CD4-positive, alpha-beta T cell (primary cell): ENCODE data around the gene SLC22A5. TPM values are rescaled to one million over a fixed set of nuclear protein-coding genes. Genes with fewer than 3 reads are reported as not detected.

Experiments used
- ATAC-seq: fragments of 200-7000 bp; cut with Tn5 transposase; one replicate; pipeline ENCODE4 v1.10.0; 2022; ENCODE audit warnings: mild to moderate bottlenecking; ENCODE audit not compliant: poor library complexity
- CTCF ChIA-PET: fragments of 350-600 bp; sonication (Branson Sonifier 250); formaldehyde crosslinking; loops from one replicate; lab custom pipeline; 2021; ENCODE audit warnings: antibody characterized with exemption, inconsistent platforms; lab: Charles Lee
- POLR2A ChIA-PET: fragments of 350-600 bp; sonication (Branson Sonifier 250); formaldehyde crosslinking; loops from one replicate; lab custom pipeline; 2021; ENCODE audit warnings: antibody characterized with exemption, inconsistent platforms; lab: Charles Lee
- DNase-seq, 14 experiments: peaks; one replicate each; pipeline ENCODE4 v3.0.0-alpha.2; 2013 to 2020; ENCODE audit warnings: mixed read lengths in 2 of 14
- H3K27ac ChIP-seq, 2 donors: one replicate each; pipeline versions ENCODE4 v1.5.1 to v1.7.0; 2013; ENCODE audit warnings: low read length in 2 of 2, low read depth in 1 of 2, mild to moderate bottlenecking in 1 of 2
- H3K27me3 ChIP-seq, 2 experiments: 1 replicate in 1 of 2; 2 replicates in 1 of 2; pipeline versions ENCODE4 v1.6.1 to v1.7.0; 2013; ENCODE audit warnings: low read length in 2 of 2, control low read depth in 1 of 2, mild to moderate bottlenecking in 1 of 2, moderate library complexity in 1 of 2; ENCODE audit not compliant: insufficient read depth in 2 of 2, control insufficient read depth in 1 of 2
- H3K36me3 ChIP-seq: one replicate; pipeline ENCODE4 v1.6.1; 2013; ENCODE audit warnings: low read length, control low read depth; ENCODE audit not compliant: insufficient read depth
- H3K4me1 ChIP-seq: one replicate; pipeline ENCODE4 v1.6.1; 2013; ENCODE audit warnings: low read length, control low read depth; ENCODE audit not compliant: insufficient read depth
- H3K4me3 ChIP-seq: one replicate; pipeline ENCODE4 v1.5.1; 2013; ENCODE audit warnings: mild to moderate bottlenecking, low read length, moderate library complexity
- H3K9me3 ChIP-seq, 2 experiments: 1 replicate in 1 of 2; 2 replicates in 1 of 2; pipeline versions ENCODE4 v1.6.1 to v1.7.0; 2013; ENCODE audit warnings: low read length in 2 of 2, mild to moderate bottlenecking in 2 of 2, control low read depth in 1 of 2, moderate library complexity in 1 of 2; ENCODE audit not compliant: control insufficient read depth in 1 of 2, insufficient read depth in 1 of 2
- H3K27ac Mint-ChIP-seq: one replicate; pipeline ENCODE4 v1.8.0; 2020; ENCODE audit warnings: mixed read lengths
- H3K27me3 Mint-ChIP-seq: one replicate; pipeline ENCODE4 v1.8.0; 2021; ENCODE audit warnings: mixed read lengths
- H3K36me3 Mint-ChIP-seq: one replicate; pipeline ENCODE4 v1.8.0; 2021; ENCODE audit warnings: low read depth, mixed read lengths
- H3K4me1 Mint-ChIP-seq: one replicate; pipeline ENCODE4 v1.8.0; 2021; ENCODE audit warnings: low read depth, mixed read lengths
- H3K4me3 Mint-ChIP-seq: one replicate; pipeline ENCODE4 v1.8.0; 2020; ENCODE audit warnings: mild to moderate bottlenecking, mixed read lengths
- H3K9me3 Mint-ChIP-seq: one replicate; pipeline ENCODE4 v1.8.0; 2020; ENCODE audit warnings: mixed read lengths
- CTCF ChIP-seq: fragments of 200-600 bp; IDR thresholded peaks from one replicate; pipeline ENCODE4 v1.8.0; 2022; ENCODE audit warnings: antibody characterized with exemption, mild to moderate bottlenecking
- intact Hi-C, 2 experiments: fragments of 100-400 bp; cut with DNase I in 1 of 2; cut with micrococcal nuclease in 1 of 2; formaldehyde crosslinking; loops; one replicate each; pipeline versions ENCODE4 v1.15.1 to v1.9.0; 2023 to 2025; cut with DNase I, micrococcal nuclease
- polyA plus RNA-seq, 2 donors: library from polyadenylated mRNA; unstranded; fragments of 120-200 nt; gene quantifications; one replicate each; pipeline ENCODE4 v1.2.1, GENCODE V29; 2013
- total RNA-seq, 174 experiments: library from RNA in 2 of 174; stranded (reverse) in 2 of 174; gene quantifications; one replicate each; pipeline ENCODE4 v1.2.3 and lab custom pipeline; 2021 to 2026

SLC22A5 gene
- total RNA-seq, result 1 to 10 TPM; 4.3 to 4.5 TPM
- polyA plus RNA-seq (2013, experiment 1 of 2), result 5.4 TPM
- polyA plus RNA-seq (2013, experiment 2 of 2), result 9.0 TPM
- total RNA-seq (lab: John Stamatoyannopoulos, UW), result 4.7 to 42.8 (median 16.1) reads per million in 172 experiments

DNA sequence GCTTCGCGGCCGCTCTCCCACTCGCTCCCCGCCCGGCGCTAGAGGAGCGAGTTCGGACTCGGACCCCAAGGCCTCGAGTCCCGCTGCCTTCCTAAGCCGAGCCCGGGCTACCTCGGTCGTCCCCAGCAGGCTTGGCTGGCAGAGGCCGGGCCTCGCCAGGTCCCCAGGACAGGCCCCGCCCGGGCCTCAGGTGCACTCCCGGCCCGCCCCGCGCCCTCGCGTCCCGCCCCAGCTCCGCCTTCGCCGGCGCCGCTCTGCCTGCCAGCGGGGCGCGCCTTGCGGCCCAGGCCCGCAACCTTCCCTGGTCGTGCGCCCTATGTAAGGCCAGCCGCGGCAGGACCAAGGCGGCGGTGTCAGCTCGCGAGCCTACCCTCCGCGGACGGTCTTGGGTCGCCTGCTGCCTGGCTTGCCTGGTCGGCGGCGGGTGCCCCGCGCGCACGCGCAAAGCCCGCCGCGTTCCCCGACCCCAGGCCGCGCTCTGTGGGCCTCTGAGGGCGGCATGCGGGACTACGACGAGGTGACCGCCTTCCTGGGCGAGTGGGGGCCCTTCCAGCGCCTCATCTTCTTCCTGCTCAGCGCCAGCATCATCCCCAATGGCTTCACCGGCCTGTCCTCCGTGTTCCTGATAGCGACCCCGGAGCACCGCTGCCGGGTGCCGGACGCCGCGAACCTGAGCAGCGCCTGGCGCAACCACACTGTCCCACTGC lies at the start of gene SLC22A5:
SLC22A5 (plus strand) TSS at position 237 of the 707 bp plus-strand sequence; CDS start at position 500, 263 bp downstream.
- TF ChIP-seq CTCF, result no peak
- Histone ChIP-seq H3K4me1 (peaks cover 35% of the 10 kb centered on the region), H3K27me3 (no peaks in the 10 kb centered on the region), H3K9me3 (no peaks in the 10 kb centered on the region), H3K4me3 (peak within 1 kb of the TSS; percentile 68), H3K27ac (peak within 1 kb of the TSS; percentile 24 to 41), H3K36me3 (peaks cover 1% of the 10 kb centered on the region)
- Mint-ChIP-seq H3K36me3 (peaks cover 1% of the 10 kb centered on the region), H3K4me1 (peaks cover 26% of the 10 kb centered on the region), H3K27ac (peak within 1 kb of the TSS; percentile 60), H3K9me3 (no peaks in the 10 kb centered on the region), H3K4me3 (peak within 1 kb of the TSS; percentile 91), H3K27me3 (no peaks in the 10 kb centered on the region)
- POLR2A ChIA-PET, result interaction anchor here (0.6 to 2.6 kb wide), 20 partner anchors 12 to 682 kb away, joined by 3 to 22 read pairs (median 3); partner anchors contain the start of genes CCNI2, HSPA4, IRF1 and RAD50
- intact Hi-C loops, result no loop called here
- CTCF ChIA-PET, result interaction anchor here (0.8 to 1.6 kb wide), 3 partner anchors 17 to 450 kb away, joined by 3 to 8 read pairs (median 5); no protein-coding TSS in a partner anchor
- DNase-seq (peak; percentile 40 to 88 (median 70)), ATAC-seq (peak; percentile 94)

GRCh38 chr5:132319975-132320374 lies 49.5 kb upstream of the SLC22A5 start:
- CTCF ChIA-PET, result no interaction called here
- H3K36me3 Mint-ChIP-seq, result no peaks in the 10 kb centered on the region
- POLR2A ChIA-PET, result no interaction called here

DNA sequence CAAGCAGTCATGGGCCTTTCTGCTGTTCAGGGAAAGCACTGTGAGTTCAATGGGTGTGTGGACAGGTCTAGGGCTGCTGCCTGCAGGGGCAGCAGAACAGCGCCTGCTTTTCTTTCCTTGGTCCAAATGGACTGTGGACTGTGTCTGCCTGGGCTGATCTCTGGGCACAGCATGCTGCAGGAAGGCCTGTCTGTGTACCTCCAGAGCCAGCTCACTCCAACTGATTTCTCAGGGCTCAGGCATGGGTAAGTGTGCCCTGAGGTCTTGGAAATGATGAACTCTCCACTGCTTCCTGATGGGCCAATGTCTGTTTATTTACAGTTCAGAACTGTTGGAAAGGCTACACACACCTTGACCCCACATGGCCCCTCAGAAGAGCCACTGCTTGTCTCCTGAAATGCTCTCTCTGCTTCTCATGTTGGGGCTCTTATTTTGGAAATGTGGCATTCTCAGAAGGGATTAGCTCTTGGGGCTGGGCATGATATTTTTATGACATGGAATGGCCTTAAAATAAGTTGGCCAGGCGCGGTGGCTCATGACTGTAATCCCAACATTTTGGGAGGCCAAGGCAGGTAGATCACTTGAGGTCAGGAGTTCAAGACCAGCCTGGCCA lies 48.3 kb upstream of the SLC22A5 start:
- DNase-seq, result no peak
- ChIA-PET CTCF (no interaction called here), POLR2A (no interaction called here)
- H3K9me3 ChIP-seq, result no peaks in the 10 kb centered on the region
- Mint-ChIP-seq H3K36me3 (no peaks in the 10 kb centered on the region), H3K27me3 (no peaks in the 10 kb centered on the region), H3K27ac (no peak overlapping the region), H3K4me3 (no peak overlapping the region), H3K9me3 (no peaks in the 10 kb centered on the region), H3K4me1 (no peaks in the 10 kb centered on the region)
- no peak for ATAC-seq
- no peaks in the 10 kb centered on the region for H3K27me3 ChIP-seq
- intact Hi-C loops, result no loop called here
- H3K4me3 ChIP-seq, result no peak overlapping the region
- H3K27ac ChIP-seq, result no peak overlapping the region
- no peak for TF ChIP-seq CTCF
- H3K4me1 ChIP-seq, result no peaks in the 10 kb centered on the region
- H3K36me3 ChIP-seq, result peaks cover 7% of the 10 kb centered on the region

More at GRCh38 chr5:132319975-132320374, 49.5 kb upstream of the SLC22A5 start:
- ATAC-seq (no peak), DNase-seq (no peak)
- Histone ChIP-seq H3K4me3 (no peak overlapping the region), H3K27ac (no peak overlapping the region), H3K4me1 (no peaks in the 10 kb centered on the region), H3K27me3 (no peaks in the 10 kb centered on the region), H3K36me3 (peaks cover 7% of the 10 kb centered on the region), H3K9me3 (no peaks in the 10 kb centered on the region)
- TF ChIP-seq CTCF, result no peak
- intact Hi-C loops, result no loop called here
- Mint-ChIP-seq H3K27ac (no peak overlapping the region), H3K27me3 (no peaks in the 10 kb centered on the region), H3K9me3 (no peaks in the 10 kb centered on the region), H3K4me3 (no peak overlapping the region), H3K4me1 (no peaks in the 10 kb centered on the region)
